CD4-positive, alpha-beta T cell treated with Interleukin-17A for 4 hours (primary cell): ENCODE data around the gene NBEAL2.
"Not testable (repeated sequence)": the region's sequence is repeated elsewhere in the genome, so short reads cannot be mapped to it uniquely, and the experiment has no call there.

Source experiments
- DNase-seq: peaks from one replicate; pipeline ENCODE4 v3.0.0-alpha.2; 2020; ENCODE audit warnings: mixed read lengths

Gene NBEAL2

GRCh38 chr3:46946416-46946815, 33.0 kb upstream of the NBEAL2 start:
- DNase-seq: no peak

GRCh38 chr3:46946856-46947545, 32.5 kb upstream of the NBEAL2 start:
- peak; percentile 81 for DNase-seq

GRCh38 chr3:46947546-46947901, 31.9 kb upstream of the NBEAL2 start:
- DNase-seq: no peak

GRCh38 chr3:46947981-46948791, 31.3 kb upstream of the NBEAL2 start:
- DNase-seq: peak; percentile 78

- DNase-seq: peak; percentile 34
Measured at GRCh38 chr3:46948830-46949671, 30.4 kb upstream of the NBEAL2 start.

- no peak for DNase-seq
Measured at GRCh38 chr3:46950177-46950576, 29.3 kb upstream of the NBEAL2 start.

GRCh38 chr3:46950650-46951241, 28.7 kb upstream of the NBEAL2 start:
- no peak for DNase-seq

- DNase-seq: no peak
Measured at GRCh38 chr3:46952813-46953212, 26.7 kb upstream of the NBEAL2 start.

- DNase-seq: peak; percentile 23
Measured at GRCh38 chr3:46953234-46954010, 26.0 kb upstream of the NBEAL2 start.

- no peak for DNase-seq
Measured at GRCh38 chr3:46954178-46954577, 25.3 kb upstream of the NBEAL2 start.

- DNase-seq: no peak
Measured at GRCh38 chr3:46955157-46955556, 24.3 kb upstream of the NBEAL2 start.

GRCh38 chr3:46955801-46956259, 23.6 kb upstream of the NBEAL2 start:
- DNase-seq: no peak

GRCh38 chr3:46957092-46957820, 22.2 kb upstream of the NBEAL2 start:
- DNase-seq: no peak

GRCh38 chr3:46958467-46959160, 20.9 kb upstream of the NBEAL2 start:
- no peak for DNase-seq

- peak; percentile 28 for DNase-seq
Measured at GRCh38 chr3:46959161-46959511, 20.3 kb upstream of the NBEAL2 start.

GRCh38 chr3:46960081-46960701, 19.3 kb upstream of the NBEAL2 start:
- no peak for DNase-seq

- no peak for DNase-seq
Measured at GRCh38 chr3:46960835-46961234, 18.6 kb upstream of the NBEAL2 start.

- DNase-seq: no peak
Measured at GRCh38 chr3:46962427-46962826, 17.0 kb upstream of the NBEAL2 start.

- DNase-seq: no peak
Measured at GRCh38 chr3:46962990-46963389, 16.5 kb upstream of the NBEAL2 start.

- not testable (repeated sequence) for DNase-seq
Measured at GRCh38 chr3:46964038-46964590, 15.4 kb upstream of the NBEAL2 start.
